ENCODE results near the gene ATXN7. TPM values are rescaled to one million over a fixed set of nuclear protein-coding genes. Genes with fewer than 3 reads are reported as not detected.

Gene ATXN7
- total RNA-seq, 2 experiments from 2014 or later: 15.2 to 35.2 TPM

- no peak overlapping the region for H2AFZ ChIP-seq (ENCODE audit: low read length)
- no peak for DNase-seq (ENCODE audit: low spot score)
- peaks cover 42% of the 10 kb centered on the region for H4K20me1 ChIP-seq (ENCODE audit: insufficient read depth, low read length)
- no TSS peak for BruUV-seq (replicated peaks)
- peak overlapping the region; percentile 73 for H3K4me2 ChIP-seq (ENCODE audit: low read length)
- H3K36me3 ChIP-seq (ENCODE audit: insufficient read depth, low read length): peaks cover 55% of the 10 kb centered on the region
- peak overlapping the region; percentile 78 for H3K27ac ChIP-seq (ENCODE audit: low read depth, low read length, poor library complexity, severe bottlenecking)
- H3K4me1 ChIP-seq (ENCODE audit: insufficient read depth, low read length, poor library complexity, severe bottlenecking): peaks cover 64% of the 10 kb centered on the region
- POLR2A ChIA-PET: interaction anchor here (0.8 kb wide), 1 partner anchor 16 kb away, joined by 4 read pairs; no protein-coding TSS in a partner anchor
- no peaks in the 10 kb centered on the region for H3K9me2 ChIP-seq (ENCODE audit: insufficient read depth, low read length)
- H3K9me3 ChIP-seq (ENCODE audit: low read length): no peaks in the 10 kb centered on the region
- intact Hi-C loops (cut with micrococcal nuclease; ENCODE audit: unreplicated experiment): no loop called here
- H3K4me3 ChIP-seq (ENCODE audit: low read depth, low read length, poor library complexity, severe bottlenecking): peak overlapping the region; percentile 25
- TF ChIP-seq CTCF (conservative IDR thresholded peaks at IDR 0.05; ENCODE audit: low read length): no peak
- TF ChIP-seq EZH2phosphoT487 (IDR thresholded peaks at IDR 0.05; ENCODE audit: borderline replicate concordance, low read depth, low read length): no peak
- peaks cover 71% of the 10 kb centered on the region; the same call in 1 of the 2 replicates for H3K79me2 ChIP-seq (ENCODE audit: insufficient read depth, low read depth, low read length)
- CTCF ChIA-PET (ENCODE audit: unreplicated experiment): no interaction called here
Observed at GRCh38 chr3:63932509-63933212, 69.0 kb downstream of the ATXN7 start.

GRCh38 chr3:63933459-63933858 lies 69.8 kb downstream of the ATXN7 start:
- peak overlapping the region; percentile 78 for H3K27ac ChIP-seq (ENCODE audit: low read depth, low read length, poor library complexity, severe bottlenecking)
- BruUV-seq (replicated peaks): no TSS peak
- ChIA-PET POLR2A (interaction anchor here (0.8 kb wide), 1 partner anchor 15 kb away, joined by 4 read pairs; no protein-coding TSS in a partner anchor), CTCF (ENCODE audit: unreplicated experiment) (no interaction called here)
- no peaks in the 10 kb centered on the region for H3K9me3 ChIP-seq (ENCODE audit: low read length)
- H2AFZ ChIP-seq (ENCODE audit: low read length): no peak overlapping the region
- peaks cover 38% of the 10 kb centered on the region for H4K20me1 ChIP-seq (ENCODE audit: insufficient read depth, low read length)
- peaks cover 64% of the 10 kb centered on the region for H3K4me1 ChIP-seq (ENCODE audit: insufficient read depth, low read length, poor library complexity, severe bottlenecking)
- H3K36me3 ChIP-seq (ENCODE audit: insufficient read depth, low read length): peaks cover 59% of the 10 kb centered on the region
- peak overlapping the region; percentile 73 for H3K4me2 ChIP-seq (ENCODE audit: low read length)
- H3K4me3 ChIP-seq (ENCODE audit: low read depth, low read length, poor library complexity, severe bottlenecking): peak overlapping the region; percentile 25
- intact Hi-C loops (cut with micrococcal nuclease; ENCODE audit: unreplicated experiment): no loop called here
- no peaks in the 10 kb centered on the region for H3K9me2 ChIP-seq (ENCODE audit: insufficient read depth, low read length)
- DNase-seq (ENCODE audit: low spot score): peak; percentile 62
- TF ChIP-seq CTCF (conservative IDR thresholded peaks at IDR 0.05; ENCODE audit: low read length): no peak
- no peak for TF ChIP-seq EZH2phosphoT487 (IDR thresholded peaks at IDR 0.05; ENCODE audit: borderline replicate concordance, low read depth, low read length)
- H3K79me2 ChIP-seq (ENCODE audit: insufficient read depth, low read depth, low read length): peaks cover 73% of the 10 kb centered on the region; the same call in 1 of the 2 replicates

All from OCI-LY7 (cell line).